A204.1 (cell line): ENCODE measurements around the gene NOD1.
A peak's percentile ranks its signal among the peaks of the same experiment; 100 is the strongest.
"Not testable (repeated sequence)": the region's sequence is repeated elsewhere in the genome, so short reads cannot be mapped to it uniquely, and the experiment has no call there.

Experiments
- FAIRE-seq: peaks from 2 replicates; lab custom pipeline; 2012; peaks lifted over from hg19 to GRCh38; lab: Jason Lieb, UNC

Gene NOD1

DNA sequence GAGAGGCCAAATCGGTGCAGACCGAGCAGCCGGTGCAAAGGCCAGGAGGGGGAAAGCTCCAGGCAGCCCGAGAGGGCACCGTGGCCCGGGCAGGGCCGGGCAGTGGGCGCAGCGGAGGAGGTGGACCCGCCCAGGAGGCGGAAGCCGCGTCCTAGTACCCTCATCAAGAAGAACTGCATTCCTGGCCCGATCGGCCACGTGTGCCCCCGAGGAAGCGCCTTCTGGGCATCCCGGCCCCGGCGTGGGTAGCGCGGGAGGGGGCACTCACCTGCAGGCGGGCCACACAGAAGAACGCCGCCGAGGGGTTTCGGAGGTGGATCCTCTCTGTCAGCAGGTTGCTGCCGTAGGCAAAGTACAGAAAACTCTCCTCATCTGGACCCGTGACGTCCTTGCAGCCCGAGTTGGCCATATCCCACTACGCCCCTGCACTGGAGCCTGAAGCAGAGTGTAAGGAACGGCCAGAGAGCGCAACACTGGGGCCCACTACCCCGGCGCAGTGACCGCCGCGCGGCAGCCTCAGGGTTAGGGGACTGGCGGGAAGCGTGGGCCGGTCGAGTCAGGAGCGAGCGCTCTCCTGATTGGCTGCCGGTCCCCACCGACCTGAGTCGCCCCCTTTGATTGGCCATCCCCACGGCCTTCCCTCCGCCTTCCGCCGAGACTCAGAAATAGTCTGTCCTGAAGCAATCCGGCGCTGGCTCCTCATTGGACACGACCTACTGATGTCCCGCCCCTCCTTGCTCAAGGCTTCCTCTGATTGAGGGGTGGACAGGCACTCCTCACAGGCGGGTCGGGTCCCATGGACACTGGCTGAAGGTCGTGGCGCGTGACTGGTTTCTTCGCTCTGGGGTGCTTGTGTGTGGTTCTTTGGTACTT is 26.0 kb upstream of the NOD1 start, which contains the start of gene GGCT:
TSS of gene GGCT (minus strand) at position 529 of the 873 bp plus-strand sequence. CDS start at position 409, 120 bp downstream.
- peak; percentile 97 for FAIRE-seq

DNA sequence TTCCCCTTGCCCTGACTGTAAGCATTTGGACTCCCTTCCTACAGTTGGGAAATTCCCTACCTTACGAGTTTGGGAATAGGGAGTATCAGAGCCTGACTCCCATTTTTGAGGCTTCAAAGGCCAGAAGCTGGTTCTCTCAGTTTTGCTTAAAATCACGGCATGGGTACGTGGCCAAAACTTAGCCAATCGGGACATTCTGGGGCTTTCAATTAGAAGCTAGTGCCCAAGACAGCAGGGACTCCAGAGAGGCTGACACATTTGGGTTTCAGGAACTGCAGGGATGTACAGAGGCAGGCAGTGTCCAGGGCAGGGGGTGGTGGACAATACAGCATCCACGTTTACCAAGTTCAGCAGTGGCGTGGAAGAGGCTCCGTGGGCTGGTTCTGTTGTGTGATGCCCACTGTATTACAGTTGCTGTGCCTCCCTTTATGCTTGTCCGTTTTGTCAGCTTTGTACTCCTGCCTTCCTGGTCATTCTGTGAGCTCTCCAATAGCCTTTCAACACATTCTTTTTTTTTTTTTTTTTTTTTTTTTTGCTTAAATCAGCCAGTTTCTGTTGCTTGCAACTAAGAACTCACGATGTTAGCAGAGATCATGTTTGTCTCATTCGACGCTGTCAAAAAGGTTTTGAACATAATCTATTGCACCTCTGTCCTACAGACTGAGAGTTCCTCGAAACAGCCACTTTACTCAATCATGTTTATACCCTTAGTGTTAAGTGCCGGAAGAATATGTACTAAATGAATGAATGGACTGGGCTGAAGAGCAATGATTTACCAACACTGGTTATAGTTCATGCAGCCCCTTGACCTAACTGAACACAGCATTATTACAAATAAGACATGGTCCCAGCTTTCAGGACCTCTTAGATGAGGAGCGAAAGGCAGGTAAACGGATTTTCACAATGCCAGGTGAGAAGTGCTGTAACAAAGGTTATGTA is 25.0 kb upstream of the NOD1 start:
- no peak for FAIRE-seq

DNA sequence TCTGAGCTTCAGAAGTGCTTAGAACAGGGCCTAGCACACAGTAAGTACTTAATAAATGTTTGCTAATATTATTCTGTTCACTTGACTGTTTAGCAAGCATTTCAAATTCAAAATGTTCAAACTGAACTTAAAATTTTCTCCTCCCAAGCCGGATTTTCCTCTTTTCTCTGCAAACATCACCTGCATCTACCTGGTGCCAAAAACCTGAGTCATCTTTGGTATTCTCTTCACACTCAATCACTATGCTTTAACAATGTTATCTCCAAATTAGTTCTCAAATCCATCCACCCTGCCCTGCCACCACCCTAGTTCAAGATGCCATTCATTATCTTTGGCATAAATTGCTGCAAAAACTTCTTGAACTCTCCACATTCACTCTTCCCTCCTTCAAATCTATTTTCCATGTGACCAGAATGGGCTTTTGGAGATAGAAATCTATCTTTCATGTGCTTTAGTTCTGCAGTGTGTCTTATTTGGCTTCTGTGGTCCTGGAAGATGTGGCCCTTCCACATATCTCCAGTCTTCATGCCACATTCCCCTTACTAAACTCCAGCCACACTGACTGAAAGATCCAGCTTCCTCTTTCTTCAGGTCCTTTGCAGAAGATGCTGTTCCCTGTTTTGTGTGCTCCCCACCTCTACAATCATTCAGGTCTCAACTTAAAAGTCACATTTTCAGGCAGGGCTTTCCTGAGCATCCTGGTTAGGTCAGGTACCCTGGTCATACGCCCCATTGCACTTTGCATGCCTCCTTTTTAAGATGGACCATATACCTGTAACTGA is 24.1 kb upstream of the NOD1 start:
- FAIRE-seq = no peak

DNA sequence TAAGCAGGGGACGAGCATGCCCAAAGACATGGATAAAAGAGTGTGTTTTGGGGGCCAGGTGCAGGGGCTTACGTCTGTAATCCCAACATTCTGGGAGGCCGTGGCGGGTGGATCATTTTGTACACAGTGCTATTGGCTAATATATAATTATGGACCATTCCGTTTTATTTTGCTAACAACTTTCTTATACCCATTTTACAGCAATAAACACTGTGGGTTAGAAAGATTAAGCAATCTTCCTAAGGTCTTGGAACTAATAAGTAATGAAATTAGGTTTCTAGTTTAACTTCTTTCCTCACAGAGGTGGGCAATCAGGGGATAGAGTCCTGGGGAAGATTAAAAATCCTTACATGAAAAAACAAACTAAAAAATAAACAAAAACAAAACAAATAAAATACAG is 22.7 kb upstream of the NOD1 start:
- FAIRE-seq = no peak

DNA sequence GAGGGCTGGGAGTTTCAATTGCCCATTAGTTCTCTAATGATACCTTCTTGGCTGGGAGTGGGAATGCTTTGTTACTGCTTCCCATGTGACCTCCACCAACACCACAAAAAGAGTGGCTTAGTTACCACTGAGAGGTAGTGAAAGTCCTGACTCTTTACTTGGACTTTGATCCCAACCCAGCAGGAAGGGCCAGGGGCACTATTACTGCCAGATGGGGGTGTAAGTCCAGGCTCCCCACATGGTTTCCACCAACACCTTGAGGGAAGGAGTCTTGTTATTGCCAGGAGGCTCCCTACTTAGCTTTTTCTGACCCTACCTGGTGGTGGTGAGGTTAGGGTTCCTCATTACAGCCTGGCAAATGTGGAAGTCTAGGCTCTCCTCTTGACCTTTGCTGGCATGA is 14.6 kb upstream of the NOD1 start:
- FAIRE-seq = no peak

DNA sequence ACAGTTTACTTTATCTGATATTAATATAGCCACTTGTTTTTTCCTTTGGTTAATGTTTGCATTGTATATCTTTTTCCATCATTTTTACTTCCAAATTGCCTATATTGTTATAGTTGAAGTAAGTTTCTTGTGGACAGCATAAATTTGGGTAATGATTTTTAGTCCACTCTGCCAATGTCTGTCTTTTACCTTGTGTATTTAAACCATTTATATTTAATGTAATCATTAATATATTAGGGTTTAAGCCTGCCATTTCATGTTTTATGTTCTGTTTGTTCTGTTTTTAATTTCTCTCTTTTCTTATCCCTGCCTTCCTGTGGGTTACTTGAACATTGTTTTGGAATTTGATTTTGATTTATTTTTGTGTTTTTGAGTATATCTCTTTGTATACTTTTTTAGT is 12.8 kb upstream of the NOD1 start:
- no peak for FAIRE-seq

DNA sequence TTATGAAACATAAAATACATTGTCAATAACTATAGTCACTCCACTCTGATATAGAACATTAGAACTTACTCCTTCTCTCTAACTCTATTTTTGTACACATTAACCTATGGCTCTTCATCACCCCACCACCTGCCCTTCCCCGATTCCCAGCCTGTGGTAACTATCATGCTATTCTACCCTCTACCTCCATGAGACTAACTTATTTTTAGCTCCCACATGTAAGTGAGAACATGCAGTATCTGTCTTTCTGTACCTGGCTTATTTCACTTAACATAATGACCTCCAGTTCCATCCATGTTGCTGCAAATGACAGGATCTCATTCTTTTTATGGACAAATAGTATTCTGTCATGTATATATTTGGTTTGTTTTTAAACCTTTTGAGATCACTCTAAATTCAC is 8.8 kb upstream of the NOD1 start:
- no peak for FAIRE-seq

DNA sequence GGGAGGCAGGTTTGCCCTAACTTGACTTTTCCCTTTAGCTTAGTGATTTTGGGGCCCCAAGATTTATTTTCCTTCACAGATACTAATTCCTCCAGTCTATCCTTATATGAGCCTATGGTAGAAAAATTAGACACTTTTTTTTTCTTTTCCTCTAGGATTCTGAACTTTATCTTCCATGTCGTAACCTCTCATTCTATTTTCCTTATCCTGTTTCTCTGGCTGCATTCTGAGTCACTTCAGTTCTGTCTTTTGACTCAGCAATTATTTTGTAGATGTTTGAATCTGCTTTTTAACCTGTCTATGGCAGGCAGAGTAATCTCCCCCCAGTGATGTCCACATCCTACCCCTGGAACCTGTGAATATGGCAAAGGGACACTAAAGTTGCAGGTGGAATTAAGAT is 7.1 kb upstream of the NOD1 start:
- no peak for FAIRE-seq

DNA sequence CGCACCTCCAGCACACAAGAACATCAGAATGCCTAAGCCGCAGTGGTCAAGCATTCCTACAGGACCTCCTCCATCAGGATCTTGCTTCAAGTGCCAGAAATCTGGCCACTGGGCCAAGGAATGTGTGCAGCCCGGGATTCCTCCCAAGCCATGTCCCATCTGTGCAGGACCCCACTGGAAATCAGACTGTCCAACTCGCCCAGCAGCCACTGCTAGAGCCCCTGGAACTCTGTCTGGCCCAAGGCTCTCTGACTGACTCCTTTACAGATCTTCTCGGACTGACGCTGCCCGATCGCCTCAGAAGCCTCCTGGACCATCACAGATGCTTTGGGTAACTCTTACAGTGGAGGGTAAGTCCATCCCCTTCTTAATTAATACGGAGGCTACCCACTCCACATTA is 2.8 kb upstream of the NOD1 start:
- not testable (repeated sequence) for FAIRE-seq

DNA sequence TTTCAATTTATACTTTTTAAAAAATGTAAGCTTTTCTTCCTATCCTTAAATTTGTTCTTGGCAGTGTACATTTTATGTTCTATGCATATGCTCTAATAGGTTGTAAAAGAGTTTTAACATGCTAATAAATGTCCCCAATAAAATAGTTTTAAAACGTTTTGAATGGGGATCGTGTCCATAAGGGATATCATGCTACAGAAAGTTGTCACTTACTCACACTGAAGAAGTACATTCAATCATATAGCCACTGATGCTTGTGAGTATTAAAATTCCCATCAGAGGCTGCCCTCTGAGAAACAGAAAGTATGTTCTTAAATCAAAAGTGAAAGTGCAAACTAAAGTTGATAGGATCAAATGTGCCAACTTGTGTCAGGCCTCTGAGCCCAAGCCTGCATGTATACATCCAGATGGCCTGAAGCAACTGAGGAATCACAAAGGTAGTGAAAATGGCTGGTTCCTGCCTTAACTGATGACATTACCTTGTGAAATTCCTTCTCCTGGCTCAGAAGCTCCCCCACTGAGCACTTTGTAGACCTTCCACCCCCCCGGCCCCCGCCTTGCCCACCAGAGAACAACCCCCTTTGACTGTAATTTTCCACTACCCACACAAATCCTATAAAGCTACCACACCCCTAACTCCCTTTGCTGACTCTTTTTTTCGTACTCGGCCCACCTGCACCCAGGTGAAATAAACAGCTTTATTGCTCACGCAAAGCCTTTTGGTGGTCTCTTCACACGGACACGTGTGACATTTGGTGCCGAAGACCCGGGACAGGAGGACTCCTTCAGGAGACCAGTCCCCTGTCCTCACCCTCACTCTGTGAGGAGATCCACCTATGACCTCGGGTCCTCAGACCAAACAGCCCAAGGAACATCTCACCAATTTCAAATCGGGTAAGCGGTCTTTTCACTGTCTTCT is 877 bp upstream of the NOD1 start:
- FAIRE-seq = peak; percentile 11

DNA sequence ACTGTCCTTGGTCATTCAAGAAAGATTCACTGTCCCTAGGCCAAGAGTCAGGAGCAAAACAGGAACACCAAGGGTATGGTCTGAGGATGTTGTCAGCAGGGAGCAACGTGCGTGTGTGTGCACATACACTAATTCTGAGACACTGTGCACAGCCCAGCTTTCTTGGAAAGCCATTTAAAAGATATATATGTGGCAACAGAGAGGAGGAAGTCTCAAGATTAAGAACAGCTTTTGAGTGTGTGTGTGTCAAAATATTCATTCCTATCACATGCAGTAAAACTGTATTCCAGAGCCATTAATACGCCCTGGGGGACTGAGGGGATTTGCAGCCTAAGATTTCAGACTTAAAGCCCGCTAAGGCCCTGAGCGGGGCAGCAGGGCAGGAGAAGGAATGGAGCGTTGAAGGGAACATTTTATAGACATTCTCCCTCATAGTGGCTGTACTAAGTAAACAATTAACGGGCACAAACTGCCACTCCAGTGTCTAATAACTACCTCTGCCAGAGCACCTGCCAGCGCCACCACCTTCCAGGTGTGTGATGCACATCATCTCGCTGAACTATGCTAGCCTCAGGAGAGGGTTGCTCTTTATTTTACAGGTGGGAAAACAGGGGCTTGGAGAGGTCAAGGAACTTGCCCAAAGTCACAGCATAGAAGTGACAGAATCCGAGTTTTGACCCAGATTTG is 2.0 kb downstream of the NOD1 start:
- FAIRE-seq = no peak

DNA sequence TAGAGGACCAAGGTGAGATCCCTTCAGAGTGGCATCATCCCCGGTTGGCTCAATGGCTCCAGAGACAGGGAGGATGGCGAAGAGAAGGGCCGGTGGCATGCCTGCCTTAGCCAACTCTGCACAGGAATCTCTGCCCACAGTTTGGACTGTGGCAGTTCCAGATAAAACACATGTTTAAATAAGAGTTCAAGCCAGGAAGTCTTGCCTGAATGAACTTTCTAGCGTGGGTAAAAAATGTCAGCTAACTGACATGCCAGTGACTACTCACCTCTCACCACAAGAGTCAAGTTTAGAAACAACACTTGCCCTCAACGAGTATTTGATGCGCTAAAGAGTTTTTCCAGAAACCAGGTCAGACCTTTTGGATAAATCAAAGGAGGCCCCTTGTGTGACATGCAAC is 3.0 kb downstream of the NOD1 start:
- no peak for FAIRE-seq

DNA sequence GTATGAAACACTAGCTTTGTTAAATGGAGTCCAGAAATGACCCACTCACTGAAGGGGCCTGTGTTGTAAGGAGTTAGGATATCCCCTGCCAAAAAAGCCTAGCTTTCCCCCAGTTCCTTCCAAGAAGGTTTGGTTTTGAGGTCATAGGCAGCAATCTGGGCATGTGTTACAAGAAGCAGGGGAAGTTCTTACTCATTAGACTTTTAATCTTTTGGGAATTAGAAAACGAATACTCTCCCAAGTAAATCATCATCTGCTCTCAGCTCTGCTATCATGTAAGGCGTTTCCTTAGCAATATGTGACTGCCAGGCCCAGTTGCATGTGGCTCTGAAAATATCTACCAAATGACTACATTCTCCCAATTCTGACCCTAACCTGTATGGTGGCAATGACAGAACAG is 3.7 kb downstream of the NOD1 start:
- no peak for FAIRE-seq

DNA sequence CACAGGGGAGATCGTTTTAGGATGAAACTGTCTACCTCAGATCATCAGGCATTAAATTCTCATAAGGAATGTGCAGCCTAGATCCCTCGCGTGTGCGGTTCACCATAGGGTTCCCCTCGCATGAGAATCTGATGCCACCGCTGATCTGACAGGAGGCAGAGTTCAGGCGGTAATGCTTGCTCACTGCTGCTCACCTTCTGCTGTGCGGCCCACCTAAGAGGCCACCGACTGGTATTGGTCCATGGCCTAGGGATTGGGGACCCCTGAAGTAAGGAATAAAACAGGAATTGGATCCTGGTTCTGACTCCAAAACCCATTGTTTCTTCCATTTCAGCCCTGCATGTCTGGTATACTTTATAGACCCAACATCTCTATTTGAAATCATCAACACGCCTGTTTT is 4.1 kb downstream of the NOD1 start:
- no peak for FAIRE-seq

DNA sequence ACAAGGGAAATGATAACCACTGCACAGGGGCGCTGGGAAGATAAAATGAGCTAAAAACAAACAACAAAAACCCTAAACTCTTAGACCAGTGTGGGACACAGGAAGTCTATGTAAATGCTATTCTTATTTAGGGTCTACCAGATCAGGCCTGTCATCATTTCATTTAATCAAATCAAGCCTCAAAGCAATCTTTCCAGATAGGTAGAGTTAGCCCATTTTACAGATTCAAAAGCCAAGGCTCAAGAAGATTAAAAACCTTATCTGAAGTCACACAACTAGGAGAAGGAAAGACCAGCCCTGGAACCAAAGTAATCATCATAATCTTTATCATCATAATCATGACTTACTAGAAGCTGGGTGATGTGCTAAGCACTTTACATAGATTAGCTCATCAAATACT is 4.7 kb downstream of the NOD1 start:
- no peak for FAIRE-seq

DNA sequence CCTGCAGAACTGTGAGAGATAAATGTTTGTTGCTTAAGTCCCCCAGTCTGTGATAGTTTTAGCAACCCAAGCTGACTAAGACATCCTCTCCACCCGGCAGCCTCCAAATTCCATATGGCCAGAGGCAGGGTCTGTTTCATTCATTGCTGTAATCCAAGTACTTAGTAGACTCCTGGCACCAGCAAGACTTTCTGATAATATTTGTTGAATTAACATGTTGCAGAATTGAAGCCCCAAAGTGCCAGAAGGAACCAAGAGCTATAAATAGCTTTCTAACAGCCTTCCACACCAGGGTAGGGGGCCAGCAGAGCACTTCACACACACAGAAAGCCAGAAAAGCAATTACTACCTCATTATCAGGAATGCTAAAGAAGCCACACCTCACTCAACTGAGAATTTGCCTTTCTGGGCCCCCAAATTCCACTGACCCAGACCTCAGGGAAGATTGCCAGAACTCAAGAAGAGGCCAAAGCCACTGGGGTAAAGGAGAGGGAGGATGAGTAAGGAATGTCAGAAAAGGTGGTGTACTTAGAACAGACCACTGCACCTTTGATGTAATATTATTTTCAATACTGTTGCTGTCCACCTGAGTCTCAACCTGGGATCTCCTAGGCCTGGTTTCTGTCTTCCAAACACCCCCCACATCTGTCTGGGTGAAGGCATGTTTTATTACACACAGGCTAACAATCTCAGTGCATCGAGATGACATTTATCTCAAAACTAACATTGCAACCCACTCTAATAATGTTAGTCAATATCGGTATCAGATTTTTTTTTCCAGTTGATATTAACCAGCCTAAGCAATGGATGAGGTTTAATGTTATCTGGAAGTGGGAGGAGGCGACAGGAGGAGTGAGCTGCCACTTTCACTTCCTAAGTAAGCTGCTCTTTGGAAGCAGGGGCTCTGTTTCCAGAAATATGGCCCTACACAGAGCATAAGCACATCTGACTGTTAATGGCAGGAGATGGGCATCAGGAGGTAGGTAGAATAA is 5.5 kb downstream of the NOD1 start:
- FAIRE-seq = no peak

DNA sequence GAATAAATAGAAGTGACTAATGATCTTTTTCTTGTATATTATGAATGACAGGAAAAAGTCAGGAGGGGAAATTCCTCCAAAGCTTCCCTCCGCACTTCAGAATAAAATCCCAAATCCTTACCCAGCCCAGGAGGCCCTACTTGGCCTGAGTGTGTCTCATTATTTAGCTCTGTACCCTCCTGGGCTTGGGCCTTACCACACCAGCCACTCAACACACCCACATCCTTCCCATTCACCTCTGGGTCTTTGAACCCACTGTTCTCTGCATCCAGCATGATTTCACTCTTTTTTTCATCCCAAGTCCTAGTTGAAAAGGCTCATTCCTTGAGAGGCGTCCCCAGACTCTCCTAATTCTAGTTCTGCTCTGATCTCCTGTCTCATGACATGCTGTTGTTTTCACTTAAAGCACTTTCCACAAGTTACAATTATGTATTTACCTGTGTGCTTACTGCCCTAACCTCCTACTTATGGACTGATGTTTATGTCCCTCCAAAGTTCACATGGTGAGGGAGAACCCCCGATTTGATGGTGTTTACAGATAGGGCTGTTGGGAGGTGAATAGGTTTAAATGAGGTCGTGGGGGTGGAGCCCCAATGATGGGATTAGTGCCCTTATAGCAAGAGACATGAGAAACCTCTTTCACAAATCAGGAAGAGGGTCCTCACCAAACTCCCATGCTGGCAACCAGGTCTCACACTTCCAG is 6.4 kb downstream of the NOD1 start:
- no peak for FAIRE-seq

DNA sequence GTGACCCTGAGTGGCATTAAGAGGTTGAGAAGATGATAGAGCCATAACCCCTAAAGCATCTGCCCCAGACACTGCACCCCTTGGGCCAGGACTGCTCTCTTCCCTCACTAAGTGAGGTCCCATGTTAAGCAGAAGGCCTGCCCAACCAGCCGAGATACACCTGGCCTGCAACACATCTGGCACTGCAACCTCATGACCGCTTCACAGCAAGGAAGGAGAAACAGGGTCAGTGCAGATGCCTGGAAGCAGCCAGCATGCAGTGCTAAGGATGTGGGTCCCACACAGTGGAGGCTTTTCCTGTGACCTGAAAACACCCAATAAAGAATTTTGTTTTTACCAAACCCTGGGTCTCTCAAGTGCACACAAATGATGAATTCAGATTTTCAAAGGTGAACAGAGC is 7.4 kb downstream of the NOD1 start:
- no peak for FAIRE-seq

DNA sequence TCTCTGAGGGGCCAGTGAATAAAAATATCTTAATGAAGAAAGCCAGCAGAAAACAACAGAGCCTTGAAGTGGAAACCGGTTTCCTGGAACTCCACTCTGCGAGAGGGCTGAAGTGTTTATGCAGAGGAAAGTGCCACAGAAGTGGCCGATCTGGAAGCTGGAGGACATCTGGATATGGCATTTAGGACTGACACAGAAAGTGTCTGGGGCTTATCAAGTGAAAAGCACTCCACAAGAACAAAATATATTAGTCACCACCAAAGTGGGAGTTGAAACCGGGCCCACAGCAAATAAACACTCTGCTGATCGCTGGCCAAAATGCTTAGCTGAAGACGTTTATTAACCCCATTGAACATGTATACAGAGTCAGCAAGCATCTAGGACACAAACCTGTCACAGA is 7.8 kb downstream of the NOD1 start:
- FAIRE-seq = no peak
